GM18867 (cell line): ENCODE data around the gene CSDE1.

Source experiments
- ATAC-seq: cut with Tn5 transposase; IDR thresholded peaks from one replicate; pipeline ENCODE4 v1.9.1; 2021; ENCODE audit warnings: mild to moderate bottlenecking, moderate library complexity; ENCODE audit not compliant: unreplicated experiment

The CSDE1 gene

GRCh38 chr1:114668373-114668772, 89.4 kb downstream of the CSDE1 start:
- no peak for ATAC-seq

GRCh38 chr1:114666954-114667353, 90.8 kb downstream of the CSDE1 start:
- ATAC-seq: no peak
